ENCODE measurements around the gene ACADVL. TPM values are rescaled to one million over a fixed set of nuclear protein-coding genes. Genes with fewer than 3 reads are reported as not detected.

ACADVL gene
- total and polyA plus RNA-seq, 8 donors, result 348 to 3,058 (median 733) TPM

- intact Hi-C loops (cut with DNase I; ENCODE audit: low total_unique reads), result no loop called here
- peaks cover 0 to 10% (median 4%) of the 10 kb centered on the region in 4 donors for H3K9me3 ChIP-seq
- WGBS, 5 donors, result 75 to 82% (median 79%) methylated on average over 7 of the region's 7 CpGs
- peaks cover 13 to 27% (median 18%) of the 10 kb centered on the region in 4 donors for H3K4me1 ChIP-seq
- H3K4me3 ChIP-seq, result no peak overlapping the region
- no peak for DNase-seq
- no peak overlapping the region for H3K27ac ChIP-seq
- no peak for TF ChIP-seq CTCF (IDR thresholded peaks at IDR 0.05)
- no peak for TF ChIP-seq POLR2A (IDR thresholded peaks at IDR 0.05)
- TF ChIP-seq EP300 (IDR thresholded peaks at IDR 0.05), result no peak
- TF ChIP-seq POLR2AphosphoS5 (IDR thresholded peaks at IDR 0.05), result no peak
- peaks cover 0 to 72% (median 34%) of the 10 kb centered on the region in 3 donors for H3K27me3 ChIP-seq
- H3K36me3 ChIP-seq, result no peaks in the 10 kb centered on the region
These were observed 45.0 kb upstream of the ACADVL start for GRCh38 chr17:7174603-7175326.

- no peak for DNase-seq
- Histone ChIP-seq H3K27ac (no peak overlapping the region), H3K4me3 (no peak overlapping the region), H3K36me3 (no peaks in the 10 kb centered on the region), H3K4me1 (peaks cover 13 to 27% (median 18%) of the 10 kb centered on the region in 4 donors), H3K27me3 (peaks cover 0 to 74% (median 34%) of the 10 kb centered on the region in 3 donors), H3K9me3 (peaks cover 0 to 4% (median under 1%) of the 10 kb centered on the region in 4 donors)
- WGBS, 5 donors, result 82 to 91% (median 89%) methylated on average over 5 of the region's 5 CpGs
- TF ChIP-seq CTCF (IDR thresholded peaks at IDR 0.05) (no peak), EP300 (IDR thresholded peaks at IDR 0.05) (no peak), POLR2A (IDR thresholded peaks at IDR 0.05) (no peak), POLR2AphosphoS5 (IDR thresholded peaks at IDR 0.05) (no peak)
- intact Hi-C loops (cut with DNase I; ENCODE audit: low total_unique reads), result no loop called here
These were observed 44.4 kb upstream of the ACADVL start for GRCh38 chr17:7175330-7175733.

GRCh38 chr17:7176107-7176840 is 43.5 kb upstream of the ACADVL start:
- 83 to 91% (median 89%) methylated on average over 1 of the region's 1 CpG for WGBS, 5 donors
- peaks cover 0 to 74% (median 34%) of the 10 kb centered on the region in 3 donors for H3K27me3 ChIP-seq
- intact Hi-C loops (cut with DNase I; ENCODE audit: low total_unique reads), result no loop called here

More at GRCh38 chr17:7176107-7176840, 43.5 kb upstream of the ACADVL start:
- Histone ChIP-seq H3K27ac (no peak overlapping the region), H3K4me3 (no peak overlapping the region), H3K36me3 (no peaks in the 10 kb centered on the region), H3K4me1 (peaks cover 13 to 27% (median 18%) of the 10 kb centered on the region in 4 donors), H3K9me3 (no peaks in the 10 kb centered on the region)
- DNase-seq, result no peak
- TF ChIP-seq POLR2AphosphoS5 (IDR thresholded peaks at IDR 0.05) (no peak), EP300 (IDR thresholded peaks at IDR 0.05) (no peak), POLR2A (IDR thresholded peaks at IDR 0.05) (no peak), CTCF (IDR thresholded peaks at IDR 0.05) (no peak)
